NT2/D1 (cell line): ENCODE measurements around the gene BMPER.

Experiments
- DNase-seq: peaks from one replicate; pipeline ENCODE4 v3.0.0-alpha.2; 2011; ENCODE audit warnings: low read depth, low spot score
- H3K27me3 ChIP-seq: 2 replicates; pipeline ENCODE4 v1.6.0; 2011; ENCODE audit warnings: mild to moderate bottlenecking; ENCODE audit not compliant: insufficient read length, insufficient read depth
- H3K36me3 ChIP-seq: 2 replicates; pipeline ENCODE4 v1.6.1; 2011; ENCODE audit warnings: mild to moderate bottlenecking, low read length, mixed read lengths; ENCODE audit not compliant: insufficient read depth, insufficient read length
- H3K4me1 ChIP-seq: 2 replicates; pipeline ENCODE4 v1.5.1; 2011; ENCODE audit not compliant: insufficient read depth, insufficient read length
- H3K4me3 ChIP-seq: 2 replicates; pipeline ENCODE4 v1.5.1; 2011; ENCODE audit warnings: low read depth; ENCODE audit not compliant: insufficient read length
- H3K9ac ChIP-seq: 2 replicates; pipeline ENCODE4 v1.6.0; 2011; ENCODE audit warnings: low read depth; ENCODE audit not compliant: insufficient read length
- H3K9me3 ChIP-seq: 2 replicates; pipeline ENCODE4 v1.5.1; 2011; ENCODE audit warnings: mild to moderate bottlenecking, low read length; ENCODE audit not compliant: insufficient read depth
- SUZ12 ChIP-seq: IDR thresholded peaks from 2 replicates; pipeline ENCODE4 v1.6.1; 2011; ENCODE audit not compliant: insufficient read length, insufficient read depth; ENCODE audit errors: extremely low read depth
- YY1 ChIP-seq: IDR thresholded peaks from 2 replicates; pipeline ENCODE4 v1.6.1; 2011; ENCODE audit not compliant: insufficient read length, insufficient read depth
- ZNF274 ChIP-seq: IDR thresholded peaks from 2 replicates; pipeline ENCODE4 v1.6.1; 2011; ENCODE audit warnings: mild to moderate bottlenecking, low read depth, low read length

BMPER gene

GRCh38 chr7:34081935-34082334, 176.6 kb downstream of the BMPER start:
- Histone ChIP-seq H3K27me3 (no peaks in the 10 kb centered on the region), H3K4me3 (no peak overlapping the region), H3K9ac (no peak overlapping the region), H3K4me1 (no peaks in the 10 kb centered on the region), H3K9me3 (no peaks in the 10 kb centered on the region), H3K36me3 (peaks cover 3% of the 10 kb centered on the region)
- DNase-seq = no peak
- TF ChIP-seq ZNF274 (no peak), SUZ12 (no peak), YY1 (no peak)

GRCh38 chr7:34083440-34083839, 178.1 kb downstream of the BMPER start:
- H3K4me1 ChIP-seq = no peaks in the 10 kb centered on the region
- H3K9me3 ChIP-seq = no peaks in the 10 kb centered on the region
- H3K4me3 ChIP-seq = no peak overlapping the region
- no peak overlapping the region for H3K9ac ChIP-seq
- peaks cover 3% of the 10 kb centered on the region for H3K36me3 ChIP-seq
- no peak for DNase-seq
- TF ChIP-seq YY1 (no peak), ZNF274 (no peak)
- no peaks in the 10 kb centered on the region for H3K27me3 ChIP-seq

GRCh38 chr7:34084651-34085050, 179.3 kb downstream of the BMPER start:
- Histone ChIP-seq H3K9me3 (no peaks in the 10 kb centered on the region), H3K4me3 (no peak overlapping the region), H3K36me3 (peaks cover 1% of the 10 kb centered on the region), H3K4me1 (no peaks in the 10 kb centered on the region), H3K9ac (no peak overlapping the region), H3K27me3 (no peaks in the 10 kb centered on the region)
- no peak for DNase-seq
- TF ChIP-seq SUZ12 = no peak
- no peak for TF ChIP-seq ZNF274
- TF ChIP-seq YY1 = no peak

GRCh38 chr7:34086064-34086463, 180.7 kb downstream of the BMPER start:
- no peak for TF ChIP-seq ZNF274
- no peak for TF ChIP-seq YY1
- no peak for TF ChIP-seq SUZ12
- H3K27me3 ChIP-seq = no peaks in the 10 kb centered on the region
- H3K9ac ChIP-seq = no peak overlapping the region
- no peak overlapping the region for H3K4me3 ChIP-seq
- no peak for DNase-seq
- H3K9me3 ChIP-seq = no peaks in the 10 kb centered on the region
- H3K4me1 ChIP-seq = no peaks in the 10 kb centered on the region
- H3K36me3 ChIP-seq = no peaks in the 10 kb centered on the region

GRCh38 chr7:34086981-34087380, 181.6 kb downstream of the BMPER start:
- DNase-seq = no peak
- H3K4me1 ChIP-seq = no peaks in the 10 kb centered on the region
- TF ChIP-seq ZNF274 (no peak), YY1 (no peak), SUZ12 (no peak)
- no peak overlapping the region for H3K4me3 ChIP-seq
- no peaks in the 10 kb centered on the region for H3K36me3 ChIP-seq
- no peak overlapping the region for H3K9ac ChIP-seq
- 0 out of 2 replicates have a peak, but pooled peaks cover 2% of the 10 kb centered on the region for H3K9me3 ChIP-seq
- no peaks in the 10 kb centered on the region for H3K27me3 ChIP-seq

GRCh38 chr7:34087892-34088891, 182.9 kb downstream of the BMPER start:
- Histone ChIP-seq H3K9me3 (peaks cover 14% of the 10 kb centered on the region), H3K4me1 (no peaks in the 10 kb centered on the region), H3K4me3 (no peak overlapping the region), H3K9ac (no peak overlapping the region), H3K27me3 (no peaks in the 10 kb centered on the region), H3K36me3 (no peaks in the 10 kb centered on the region)
- DNase-seq = peak; percentile 64
- TF ChIP-seq YY1 (no peak), ZNF274 (no peak), SUZ12 (no peak)

GRCh38 chr7:34090816-34091215, 185.5 kb downstream of the BMPER start:
- TF ChIP-seq SUZ12 (no peak), YY1 (no peak), ZNF274 (no peak)
- H3K9ac ChIP-seq = no peak overlapping the region
- DNase-seq = no peak
- no peaks in the 10 kb centered on the region for H3K36me3 ChIP-seq
- no peaks in the 10 kb centered on the region for H3K4me1 ChIP-seq
- H3K27me3 ChIP-seq = no peaks in the 10 kb centered on the region
- H3K9me3 ChIP-seq = peaks cover 18% of the 10 kb centered on the region
- H3K4me3 ChIP-seq = no peak overlapping the region
